GM11168 (cell line): ENCODE data around the gene DEPDC5.
"Not testable (repeated sequence)": the region's sequence is repeated elsewhere in the genome, so short reads cannot be mapped to it uniquely, and the experiment has no call there.

Source experiments
- in situ Hi-C: fragments of 300-500 bp; cut with MboI; formaldehyde crosslinking; loops from one replicate; pipeline ENCODE4 v1.12.0; 2022; ENCODE audit warnings: low sequenced_read_pairs; ENCODE audit not compliant: unreplicated experiment

DEPDC5 gene

GRCh38 chr22:31748490-31748889 lies 5.3 kb upstream of the DEPDC5 start:
- in situ Hi-C loops: no loop called here

GRCh38 chr22:31749636-31750364 lies 4.0 kb upstream of the DEPDC5 start, which contains the start of gene PRR14L:
PRR14L (minus strand) TSS chr22:31750132; CDS start chr22:31738860, 11,272 bp downstream.
- in situ Hi-C loops: no loop called here

- in situ Hi-C loops: no loop called here
Observed at GRCh38 chr22:31750365-31751284, 3.2 kb upstream of the DEPDC5 start.

- in situ Hi-C loops: no loop called here
Observed at GRCh38 chr22:31752096-31752847, 1.5 kb upstream of the DEPDC5 start.

GRCh38 chr22:31753005-31753633 lies 700 bp upstream of the DEPDC5 start:
- in situ Hi-C loops: no loop called here

- in situ Hi-C loops: no loop called here
Observed at GRCh38 chr22:31754813-31755212, 994 bp downstream of the DEPDC5 start.

- in situ Hi-C loops: no loop called here
Observed at GRCh38 chr22:31757265-31757664, 3.4 kb downstream of the DEPDC5 start.

GRCh38 chr22:31758860-31759259 lies 5.0 kb downstream of the DEPDC5 start:
- in situ Hi-C loops: not testable (repeated sequence)

GRCh38 chr22:31764785-31765184 lies 11.0 kb downstream of the DEPDC5 start:
- in situ Hi-C loops: no loop called here

GRCh38 chr22:31768422-31769059 lies 14.7 kb downstream of the DEPDC5 start:
- in situ Hi-C loops: no loop called here

- in situ Hi-C loops: no loop called here
Observed at GRCh38 chr22:31773416-31773815, 19.6 kb downstream of the DEPDC5 start.

GRCh38 chr22:31776231-31776630 lies 22.4 kb downstream of the DEPDC5 start:
- in situ Hi-C loops: no loop called here

GRCh38 chr22:31789803-31790202 lies 36.0 kb downstream of the DEPDC5 start:
- in situ Hi-C loops: no loop called here

GRCh38 chr22:31790240-31790639 lies 36.4 kb downstream of the DEPDC5 start:
- in situ Hi-C loops: no loop called here

GRCh38 chr22:31799358-31799757 lies 45.5 kb downstream of the DEPDC5 start:
- in situ Hi-C loops: not testable (repeated sequence)

- in situ Hi-C loops: no loop called here
Observed at GRCh38 chr22:31800065-31800464, 46.2 kb downstream of the DEPDC5 start.

- in situ Hi-C loops: not testable (repeated sequence)
Observed at GRCh38 chr22:31800861-31801260, 47.0 kb downstream of the DEPDC5 start.

- in situ Hi-C loops: no loop called here
Observed at GRCh38 chr22:31802575-31802974, 48.8 kb downstream of the DEPDC5 start.

GRCh38 chr22:31806751-31807150 lies 52.9 kb downstream of the DEPDC5 start:
- in situ Hi-C loops: no loop called here
